OCI-LY7 (cell line): Measurements from ENCODE around the gene DTX4.

Experiments used
- EZH2phosphoT487 ChIP-seq: fragments of 200-600 bp; sonication (generic); IDR thresholded peaks from 2 replicates; pipeline ENCODE4 v1.6.1; 2018; ENCODE audit warnings: low read depth, borderline replicate concordance, mild to moderate bottlenecking, mixed run types, antibody characterized with exemption, low read length, moderate library complexity, mixed read lengths
- TF ChIP-seq, protein P1 (sequence below): fragments of 200-600 bp; sonication (generic); conservative IDR thresholded peaks from 2 replicates; pipeline ENCODE4 v1.5.1; 2014; ENCODE audit warnings: mild to moderate bottlenecking, antibody characterized with exemption, low read length, moderate library complexity, mixed read lengths

DNA sequence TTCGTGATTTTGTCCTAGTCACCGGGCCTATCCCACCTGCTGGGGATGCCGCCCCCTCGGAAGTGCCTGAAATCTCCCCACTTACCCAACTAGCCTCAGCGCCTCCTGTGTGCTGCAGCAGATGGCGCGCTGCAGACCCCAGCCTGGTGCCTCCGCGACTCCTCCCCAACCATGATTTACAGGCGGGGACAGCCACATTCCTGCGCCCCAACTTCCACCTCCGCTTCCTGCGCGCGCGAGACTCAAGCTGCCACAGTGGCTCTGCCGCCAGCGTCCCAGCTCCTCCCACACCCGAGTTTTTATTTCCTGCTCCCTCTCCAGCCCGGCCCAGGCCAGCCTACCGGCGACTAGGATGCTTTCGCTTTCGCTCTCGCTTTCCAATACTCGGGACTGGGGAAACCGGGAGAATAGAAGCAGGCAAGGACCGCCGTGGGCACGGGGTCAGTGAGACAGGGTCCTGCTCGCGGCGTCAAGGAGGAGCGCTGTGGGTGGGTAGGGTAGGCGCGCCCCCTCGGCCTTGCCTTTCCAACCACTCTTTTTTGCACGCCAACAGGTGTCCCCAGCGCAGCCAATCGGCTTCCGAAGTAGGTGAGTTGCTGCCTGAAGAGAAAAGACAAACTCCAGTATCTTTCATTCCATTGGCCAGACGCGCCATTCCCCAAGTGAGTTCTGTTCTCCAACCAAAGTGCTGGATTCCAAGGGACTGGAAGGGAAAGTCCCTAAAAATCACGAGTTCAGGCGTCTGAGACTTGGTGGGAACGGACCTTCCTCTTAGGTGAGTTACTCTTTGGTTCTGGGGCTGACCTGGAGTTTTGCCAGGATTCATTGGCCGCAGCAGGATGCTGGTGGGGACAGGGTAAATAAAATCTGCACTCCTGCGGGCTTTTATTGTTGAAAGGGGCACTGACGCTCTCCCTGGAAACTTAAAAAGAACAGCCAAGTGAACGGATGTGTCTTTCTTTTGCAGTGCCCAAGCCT, 29.1 kb upstream of the DTX4 start, which contains the start of gene FAM111A:
- TF ChIP-seq, protein P1, sequence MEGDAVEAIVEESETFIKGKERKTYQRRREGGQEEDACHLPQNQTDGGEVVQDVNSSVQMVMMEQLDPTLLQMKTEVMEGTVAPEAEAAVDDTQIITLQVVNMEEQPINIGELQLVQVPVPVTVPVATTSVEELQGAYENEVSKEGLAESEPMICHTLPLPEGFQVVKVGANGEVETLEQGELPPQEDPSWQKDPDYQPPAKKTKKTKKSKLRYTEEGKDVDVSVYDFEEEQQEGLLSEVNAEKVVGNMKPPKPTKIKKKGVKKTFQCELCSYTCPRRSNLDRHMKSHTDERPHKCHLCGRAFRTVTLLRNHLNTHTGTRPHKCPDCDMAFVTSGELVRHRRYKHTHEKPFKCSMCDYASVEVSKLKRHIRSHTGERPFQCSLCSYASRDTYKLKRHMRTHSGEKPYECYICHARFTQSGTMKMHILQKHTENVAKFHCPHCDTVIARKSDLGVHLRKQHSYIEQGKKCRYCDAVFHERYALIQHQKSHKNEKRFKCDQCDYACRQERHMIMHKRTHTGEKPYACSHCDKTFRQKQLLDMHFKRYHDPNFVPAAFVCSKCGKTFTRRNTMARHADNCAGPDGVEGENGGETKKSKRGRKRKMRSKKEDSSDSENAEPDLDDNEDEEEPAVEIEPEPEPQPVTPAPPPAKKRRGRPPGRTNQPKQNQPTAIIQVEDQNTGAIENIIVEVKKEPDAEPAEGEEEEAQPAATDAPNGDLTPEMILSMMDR, result peak; percentile 75
- no peak for TF ChIP-seq EZH2phosphoT487
